PFSK-1 (cell line): Measurements from ENCODE around the gene CENPM.

Experiments used
- FOXP2 ChIP-seq: optimal IDR thresholded peaks from 2 replicates; pipeline ENCODE3; 2011; ENCODE audit warnings: borderline replicate concordance, control low read depth, inconsistent platforms; ENCODE audit not compliant: insufficient read depth; ENCODE audit errors: extremely low read length, extremely low read depth
- POLR2AphosphoS5 ChIP-seq: IDR thresholded peaks from 2 replicates; pipeline ENCODE4 v1.6.1; 2012; ENCODE audit warnings: low read depth, mild to moderate bottlenecking, control low read depth, low read length, moderate library complexity
- REST ChIP-seq, 2 experiments: IDR thresholded peaks; 2 replicates each; pipeline versions ENCODE4 v1.6.1 to v1.8.0; 2011 to 2012; ENCODE audit warnings: low read depth in 2 of 2, low read length in 2 of 2, control low read depth in 1 of 2, inconsistent platforms in 1 of 2, mild to moderate bottlenecking in 1 of 2, moderate library complexity in 1 of 2; ENCODE audit not compliant: insufficient read depth in 1 of 2
- SIN3A ChIP-seq: IDR thresholded peaks from 2 replicates; pipeline ENCODE4 v1.6.1; 2012; ENCODE audit warnings: mild to moderate bottlenecking, low read length, moderate library complexity, borderline replicate concordance; ENCODE audit not compliant: insufficient read depth
- TAF1 ChIP-seq: IDR thresholded peaks from 2 replicates; pipeline ENCODE4 v1.6.1; 2012; ENCODE audit warnings: low read length, control low read depth, borderline replicate concordance; ENCODE audit not compliant: insufficient read depth

The CENPM gene

DNA sequence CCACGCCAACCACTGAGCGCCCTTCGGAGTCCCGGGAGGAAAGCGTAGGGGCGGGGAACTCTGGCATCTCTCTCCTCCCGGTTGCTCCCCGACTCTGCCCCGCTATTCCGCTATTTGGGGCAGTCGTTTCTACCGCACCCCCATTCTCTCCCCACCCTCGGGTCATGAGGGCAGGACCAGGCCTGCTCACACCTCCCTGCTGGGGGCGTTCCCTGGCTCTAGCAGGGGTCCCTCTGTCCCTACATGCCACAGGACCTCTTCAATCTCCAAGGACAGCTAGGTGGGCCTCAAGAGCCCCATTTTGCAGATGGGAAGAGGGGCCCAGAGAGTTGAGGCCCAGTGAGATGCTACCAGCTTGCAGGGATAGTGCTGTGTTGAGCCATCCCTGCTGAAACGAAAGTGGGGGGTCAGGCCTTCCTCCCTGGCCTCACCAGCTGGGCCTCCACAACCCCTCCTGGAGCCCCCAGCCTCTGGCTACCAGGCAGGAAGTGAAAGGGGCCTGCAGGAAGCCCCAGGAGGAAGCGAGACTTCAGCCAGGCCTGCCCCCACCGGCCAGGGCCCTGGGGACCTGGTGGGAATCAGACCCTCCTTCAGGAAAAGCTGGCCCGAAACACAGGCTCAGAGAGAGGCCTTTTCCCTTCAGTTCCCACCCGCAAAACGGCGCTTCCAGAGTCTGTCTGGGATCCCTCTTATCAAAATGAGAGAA lies 26.5 kb downstream of the CENPM start:
- no peak for TF ChIP-seq REST (IDR thresholded peaks at IDR 0.05; ENCODE audit: insufficient read depth in 1 of 2, low read depth in 2 of 2, low read length in 2 of 2)
- no peak for TF ChIP-seq SIN3A
- TF ChIP-seq FOXP2, result no peak
- TF ChIP-seq TAF1, result no peak
- TF ChIP-seq POLR2AphosphoS5, result no peak

DNA sequence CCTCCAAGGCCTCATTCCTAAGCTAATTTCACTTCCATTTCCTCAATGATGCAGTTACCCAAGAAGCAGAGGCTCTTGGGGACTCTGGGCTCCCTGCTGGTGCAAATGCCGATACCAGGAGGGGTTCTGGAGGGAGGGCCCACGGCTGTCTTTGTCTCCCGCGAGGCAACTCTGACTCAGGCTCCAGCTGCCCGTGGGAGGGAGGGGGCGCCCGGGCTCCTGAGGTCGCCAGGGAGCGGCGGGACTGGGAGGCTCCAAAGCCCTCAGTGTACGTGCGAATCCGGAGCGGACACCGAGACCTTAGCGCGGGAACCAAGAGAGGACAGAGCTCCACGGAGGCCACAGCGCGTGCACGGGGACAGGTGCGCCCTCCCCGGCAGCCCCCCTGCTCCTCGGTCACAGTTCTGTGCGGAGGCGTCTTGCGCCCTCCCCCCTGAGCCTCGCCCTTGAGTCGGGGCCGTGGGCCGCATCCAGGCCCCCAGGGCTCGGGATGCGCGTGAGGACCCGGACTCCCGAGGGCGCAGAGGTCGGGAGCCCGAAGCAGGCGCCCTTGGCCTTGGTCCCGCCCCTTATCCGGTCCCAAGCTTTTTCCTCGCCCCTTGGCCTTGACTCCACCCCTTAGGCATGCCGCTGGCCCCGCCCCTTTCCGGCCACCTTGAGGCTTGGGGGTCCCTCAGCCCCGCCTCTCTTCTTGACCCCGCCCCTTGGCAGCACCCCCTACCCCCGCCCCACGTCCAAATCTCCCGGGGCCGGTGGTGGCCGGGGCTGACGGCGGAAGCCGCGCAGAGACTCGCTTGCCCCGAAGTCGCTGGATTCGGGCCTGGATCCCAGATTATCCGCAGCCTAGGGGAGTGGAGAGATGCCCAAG lies 27.4 kb downstream of the CENPM start:
- TF ChIP-seq TAF1 (no peak), SIN3A (no peak), POLR2AphosphoS5 (no peak), REST (IDR thresholded peaks at IDR 0.05; ENCODE audit: insufficient read depth in 1 of 2, low read depth in 2 of 2, low read length in 2 of 2) (no peak), FOXP2 (no peak)

DNA sequence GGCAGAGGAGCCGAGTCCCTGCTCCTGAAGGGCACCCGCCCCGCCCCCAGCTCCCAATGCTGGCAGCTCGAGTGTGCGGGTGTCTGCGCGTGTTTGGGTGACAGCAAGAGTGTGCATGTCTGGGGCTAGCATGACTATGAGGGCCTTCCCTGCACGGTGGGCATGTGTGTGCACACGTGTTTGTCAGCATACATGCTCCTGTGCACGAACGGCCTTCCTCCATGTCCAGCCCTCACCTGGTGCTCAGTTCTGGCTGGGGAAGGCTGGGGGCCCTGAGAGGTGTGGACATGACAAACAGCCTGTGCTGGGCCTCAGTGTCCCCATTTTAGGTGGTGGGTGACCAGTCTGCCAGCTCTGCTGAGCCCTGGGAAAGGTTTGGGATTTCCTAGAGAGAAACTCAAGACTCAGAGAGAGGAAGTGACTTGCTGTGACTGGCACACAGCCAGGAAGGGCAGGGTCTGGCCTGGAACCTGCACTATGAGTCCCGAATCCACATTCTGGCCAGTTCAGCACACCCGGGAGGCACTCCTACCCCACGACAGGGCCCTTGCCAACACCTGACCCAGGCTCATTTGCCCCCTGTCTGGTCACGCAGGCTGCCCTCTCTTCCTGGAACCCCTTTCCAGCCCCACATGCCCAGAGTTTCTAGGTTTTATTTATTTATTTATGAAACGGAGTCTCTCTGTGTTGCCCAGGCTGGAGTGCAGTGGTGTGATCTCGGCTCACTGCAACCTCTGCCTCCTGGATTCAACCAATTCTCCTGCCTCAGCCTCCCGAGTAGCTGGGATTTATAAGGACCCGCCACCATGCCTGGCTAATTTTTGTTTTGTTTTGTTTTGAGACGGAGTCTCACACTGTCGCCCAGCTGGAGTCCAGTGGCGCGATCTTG lies 28.8 kb downstream of the CENPM start:
- no peak for TF ChIP-seq REST (IDR thresholded peaks at IDR 0.05; ENCODE audit: insufficient read depth in 1 of 2, low read depth in 2 of 2, low read length in 2 of 2)
- no peak for TF ChIP-seq POLR2AphosphoS5
- TF ChIP-seq FOXP2, result no peak
- no peak for TF ChIP-seq SIN3A
- no peak for TF ChIP-seq TAF1

DNA sequence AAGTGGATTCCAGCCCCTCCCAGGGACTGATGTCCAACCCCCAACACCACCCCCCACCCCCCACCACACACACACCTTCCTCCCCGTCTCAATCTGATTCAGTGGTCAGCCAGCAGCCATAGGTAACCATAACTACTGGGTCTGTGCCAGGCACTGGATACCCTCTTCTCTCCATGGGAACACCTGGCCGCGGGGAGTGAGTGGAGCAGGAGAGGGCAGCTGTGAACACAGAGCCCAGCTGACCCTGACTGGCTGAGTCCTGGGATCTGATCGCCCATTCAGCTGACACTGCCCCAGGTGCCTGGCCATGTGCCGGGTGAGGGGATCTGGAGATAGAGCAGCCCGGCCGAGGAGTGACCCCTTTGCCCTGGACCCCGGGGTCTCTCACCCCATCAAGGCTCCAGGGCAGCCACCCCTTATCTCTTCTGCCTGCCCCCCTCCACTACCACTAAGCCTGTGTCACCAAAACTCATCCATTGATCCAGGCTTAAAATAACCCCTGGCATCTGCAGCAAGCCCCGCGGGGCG lies 29.5 kb downstream of the CENPM start:
- TF ChIP-seq REST (IDR thresholded peaks at IDR 0.05; ENCODE audit: insufficient read depth in 1 of 2, low read depth in 2 of 2, low read length in 2 of 2), result no peak
- TF ChIP-seq POLR2AphosphoS5, result no peak
- no peak for TF ChIP-seq SIN3A
